GM23338 (cell line): ENCODE data around the gene ZNF808.

Experiments
- CREB1 ChIP-seq: fragments of 250-450 bp; sonication (Bioruptor Pico); IDR thresholded peaks from 2 replicates; pipeline ENCODE4 v1.5.0; 2020; ENCODE audit warnings: low read depth, mild to moderate bottlenecking, moderate library complexity
- EZH2 ChIP-seq: fragments of 200-600 bp; sonication (generic); IDR thresholded peaks from one replicate; pipeline ENCODE4 v1.8.0; 2017; ENCODE audit warnings: antibody characterized with exemption, mild to moderate bottlenecking, low read depth; ENCODE audit not compliant: unreplicated experiment
- EZH2phosphoT487 ChIP-seq: fragments of 200-600 bp; sonication (generic); IDR thresholded peaks from one replicate; pipeline ENCODE4 v1.8.1; 2018; ENCODE audit warnings: antibody characterized with exemption; ENCODE audit not compliant: unreplicated experiment
- JUNB ChIP-seq: IDR thresholded peaks from one replicate; pipeline ENCODE4 v1.6.1; 2016; ENCODE audit warnings: antibody characterized with exemption; ENCODE audit not compliant: unreplicated experiment
- NANOG ChIP-seq: IDR thresholded peaks from 2 replicates; pipeline ENCODE4 v1.6.1; 2016; ENCODE audit warnings: antibody characterized with exemption, borderline replicate concordance
- POLR2AphosphoS5 ChIP-seq: IDR thresholded peaks from 2 replicates; pipeline ENCODE4 v1.6.1; 2016; ENCODE audit warnings: antibody characterized with exemption, low read depth
- STAT1 ChIP-seq: IDR thresholded peaks from one replicate; pipeline ENCODE4 v1.6.1; 2016; ENCODE audit warnings: antibody characterized with exemption; ENCODE audit not compliant: unreplicated experiment
- ZNF114 ChIP-seq: fragments of 250-450 bp; sonication (Bioruptor Pico); IDR thresholded peaks from 2 replicates; pipeline ENCODE4 v1.5.0; 2020; ENCODE audit warnings: mild to moderate bottlenecking, moderate library complexity
- ZNF331 ChIP-seq: fragments of 250-450 bp; sonication (Bioruptor Pico); IDR thresholded peaks from 2 replicates; pipeline ENCODE4 v1.5.0; 2020; ENCODE audit warnings: low read depth, mild to moderate bottlenecking, moderate library complexity
- TF ChIP-seq, protein P1 (sequence below), 2 experiments: fragments of 200-600 bp in 1 of 2; sonication (generic) in 1 of 2; conservative IDR thresholded peaks; 2 replicates each; pipeline versions ENCODE4 v1.5.1 to v1.6.1; 2016 to 2017; ENCODE audit warnings: antibody characterized with exemption in 2 of 2, low read depth in 2 of 2, mild to moderate bottlenecking in 2 of 2, moderate library complexity in 1 of 2
- TF ChIP-seq, protein P2 (sequence below): IDR thresholded peaks from one replicate; pipeline ENCODE4 v1.6.1; 2018; ENCODE audit warnings: antibody characterized with exemption; ENCODE audit not compliant: unreplicated experiment
- TF ChIP-seq, protein P3 (sequence below): IDR thresholded peaks from 2 replicates; pipeline ENCODE4 v1.6.1; 2016; ENCODE audit warnings: antibody characterized with exemption
- TF ChIP-seq, protein P4 (sequence below): fragments of 250-450 bp; sonication (Bioruptor Pico); IDR thresholded peaks from 2 replicates; pipeline ENCODE4 v1.5.0; 2020; ENCODE audit warnings: mild to moderate bottlenecking, moderate library complexity

DNA sequence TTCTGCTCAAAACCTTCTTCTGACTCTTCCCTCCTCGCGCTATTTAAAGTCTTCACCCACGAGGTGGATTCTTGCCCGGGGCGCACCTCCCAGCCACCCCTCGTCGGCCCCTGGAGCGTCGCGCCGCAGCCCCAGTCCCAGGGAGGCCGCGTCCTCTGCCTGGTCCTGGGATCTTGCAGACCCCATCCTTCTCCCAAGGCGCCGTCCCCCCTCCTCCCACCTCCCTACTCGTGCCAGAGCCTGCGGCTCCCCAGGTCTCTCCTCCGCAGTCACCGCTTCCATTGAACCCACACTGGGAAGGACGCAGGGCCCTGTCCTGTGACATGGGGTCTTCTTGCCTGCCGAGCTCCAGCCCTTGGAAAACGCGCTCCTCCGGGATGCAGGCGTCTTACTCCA is 486 bp downstream of the ZNF808 start:
- TF ChIP-seq EZH2 (no peak), POLR2AphosphoS5 (no peak), CREB1 (CRISPR knock-in tag) (no peak), JUNB (no peak), EZH2phosphoT487 (no peak), STAT1 (no peak), ZNF331 (CRISPR knock-in tag) (no peak), ZNF114 (CRISPR knock-in tag) (no peak), NANOG (no peak)
- TF ChIP-seq, protein P1, sequence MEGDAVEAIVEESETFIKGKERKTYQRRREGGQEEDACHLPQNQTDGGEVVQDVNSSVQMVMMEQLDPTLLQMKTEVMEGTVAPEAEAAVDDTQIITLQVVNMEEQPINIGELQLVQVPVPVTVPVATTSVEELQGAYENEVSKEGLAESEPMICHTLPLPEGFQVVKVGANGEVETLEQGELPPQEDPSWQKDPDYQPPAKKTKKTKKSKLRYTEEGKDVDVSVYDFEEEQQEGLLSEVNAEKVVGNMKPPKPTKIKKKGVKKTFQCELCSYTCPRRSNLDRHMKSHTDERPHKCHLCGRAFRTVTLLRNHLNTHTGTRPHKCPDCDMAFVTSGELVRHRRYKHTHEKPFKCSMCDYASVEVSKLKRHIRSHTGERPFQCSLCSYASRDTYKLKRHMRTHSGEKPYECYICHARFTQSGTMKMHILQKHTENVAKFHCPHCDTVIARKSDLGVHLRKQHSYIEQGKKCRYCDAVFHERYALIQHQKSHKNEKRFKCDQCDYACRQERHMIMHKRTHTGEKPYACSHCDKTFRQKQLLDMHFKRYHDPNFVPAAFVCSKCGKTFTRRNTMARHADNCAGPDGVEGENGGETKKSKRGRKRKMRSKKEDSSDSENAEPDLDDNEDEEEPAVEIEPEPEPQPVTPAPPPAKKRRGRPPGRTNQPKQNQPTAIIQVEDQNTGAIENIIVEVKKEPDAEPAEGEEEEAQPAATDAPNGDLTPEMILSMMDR (conservative IDR thresholded peaks at IDR 0.05; ENCODE audit: low read depth in 2 of 2), result no peak
- TF ChIP-seq, protein P2, sequence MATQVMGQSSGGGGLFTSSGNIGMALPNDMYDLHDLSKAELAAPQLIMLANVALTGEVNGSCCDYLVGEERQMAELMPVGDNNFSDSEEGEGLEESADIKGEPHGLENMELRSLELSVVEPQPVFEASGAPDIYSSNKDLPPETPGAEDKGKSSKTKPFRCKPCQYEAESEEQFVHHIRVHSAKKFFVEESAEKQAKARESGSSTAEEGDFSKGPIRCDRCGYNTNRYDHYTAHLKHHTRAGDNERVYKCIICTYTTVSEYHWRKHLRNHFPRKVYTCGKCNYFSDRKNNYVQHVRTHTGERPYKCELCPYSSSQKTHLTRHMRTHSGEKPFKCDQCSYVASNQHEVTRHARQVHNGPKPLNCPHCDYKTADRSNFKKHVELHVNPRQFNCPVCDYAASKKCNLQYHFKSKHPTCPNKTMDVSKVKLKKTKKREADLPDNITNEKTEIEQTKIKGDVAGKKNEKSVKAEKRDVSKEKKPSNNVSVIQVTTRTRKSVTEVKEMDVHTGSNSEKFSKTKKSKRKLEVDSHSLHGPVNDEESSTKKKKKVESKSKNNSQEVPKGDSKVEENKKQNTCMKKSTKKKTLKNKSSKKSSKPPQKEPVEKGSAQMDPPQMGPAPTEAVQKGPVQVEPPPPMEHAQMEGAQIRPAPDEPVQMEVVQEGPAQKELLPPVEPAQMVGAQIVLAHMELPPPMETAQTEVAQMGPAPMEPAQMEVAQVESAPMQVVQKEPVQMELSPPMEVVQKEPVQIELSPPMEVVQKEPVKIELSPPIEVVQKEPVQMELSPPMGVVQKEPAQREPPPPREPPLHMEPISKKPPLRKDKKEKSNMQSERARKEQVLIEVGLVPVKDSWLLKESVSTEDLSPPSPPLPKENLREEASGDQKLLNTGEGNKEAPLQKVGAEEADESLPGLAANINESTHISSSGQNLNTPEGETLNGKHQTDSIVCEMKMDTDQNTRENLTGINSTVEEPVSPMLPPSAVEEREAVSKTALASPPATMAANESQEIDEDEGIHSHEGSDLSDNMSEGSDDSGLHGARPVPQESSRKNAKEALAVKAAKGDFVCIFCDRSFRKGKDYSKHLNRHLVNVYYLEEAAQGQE, result no peak
- TF ChIP-seq, protein P3, sequence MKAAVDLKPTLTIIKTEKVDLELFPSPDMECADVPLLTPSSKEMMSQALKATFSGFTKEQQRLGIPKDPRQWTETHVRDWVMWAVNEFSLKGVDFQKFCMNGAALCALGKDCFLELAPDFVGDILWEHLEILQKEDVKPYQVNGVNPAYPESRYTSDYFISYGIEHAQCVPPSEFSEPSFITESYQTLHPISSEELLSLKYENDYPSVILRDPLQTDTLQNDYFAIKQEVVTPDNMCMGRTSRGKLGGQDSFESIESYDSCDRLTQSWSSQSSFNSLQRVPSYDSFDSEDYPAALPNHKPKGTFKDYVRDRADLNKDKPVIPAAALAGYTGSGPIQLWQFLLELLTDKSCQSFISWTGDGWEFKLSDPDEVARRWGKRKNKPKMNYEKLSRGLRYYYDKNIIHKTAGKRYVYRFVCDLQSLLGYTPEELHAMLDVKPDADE, result no peak
- TF ChIP-seq, protein P4, sequence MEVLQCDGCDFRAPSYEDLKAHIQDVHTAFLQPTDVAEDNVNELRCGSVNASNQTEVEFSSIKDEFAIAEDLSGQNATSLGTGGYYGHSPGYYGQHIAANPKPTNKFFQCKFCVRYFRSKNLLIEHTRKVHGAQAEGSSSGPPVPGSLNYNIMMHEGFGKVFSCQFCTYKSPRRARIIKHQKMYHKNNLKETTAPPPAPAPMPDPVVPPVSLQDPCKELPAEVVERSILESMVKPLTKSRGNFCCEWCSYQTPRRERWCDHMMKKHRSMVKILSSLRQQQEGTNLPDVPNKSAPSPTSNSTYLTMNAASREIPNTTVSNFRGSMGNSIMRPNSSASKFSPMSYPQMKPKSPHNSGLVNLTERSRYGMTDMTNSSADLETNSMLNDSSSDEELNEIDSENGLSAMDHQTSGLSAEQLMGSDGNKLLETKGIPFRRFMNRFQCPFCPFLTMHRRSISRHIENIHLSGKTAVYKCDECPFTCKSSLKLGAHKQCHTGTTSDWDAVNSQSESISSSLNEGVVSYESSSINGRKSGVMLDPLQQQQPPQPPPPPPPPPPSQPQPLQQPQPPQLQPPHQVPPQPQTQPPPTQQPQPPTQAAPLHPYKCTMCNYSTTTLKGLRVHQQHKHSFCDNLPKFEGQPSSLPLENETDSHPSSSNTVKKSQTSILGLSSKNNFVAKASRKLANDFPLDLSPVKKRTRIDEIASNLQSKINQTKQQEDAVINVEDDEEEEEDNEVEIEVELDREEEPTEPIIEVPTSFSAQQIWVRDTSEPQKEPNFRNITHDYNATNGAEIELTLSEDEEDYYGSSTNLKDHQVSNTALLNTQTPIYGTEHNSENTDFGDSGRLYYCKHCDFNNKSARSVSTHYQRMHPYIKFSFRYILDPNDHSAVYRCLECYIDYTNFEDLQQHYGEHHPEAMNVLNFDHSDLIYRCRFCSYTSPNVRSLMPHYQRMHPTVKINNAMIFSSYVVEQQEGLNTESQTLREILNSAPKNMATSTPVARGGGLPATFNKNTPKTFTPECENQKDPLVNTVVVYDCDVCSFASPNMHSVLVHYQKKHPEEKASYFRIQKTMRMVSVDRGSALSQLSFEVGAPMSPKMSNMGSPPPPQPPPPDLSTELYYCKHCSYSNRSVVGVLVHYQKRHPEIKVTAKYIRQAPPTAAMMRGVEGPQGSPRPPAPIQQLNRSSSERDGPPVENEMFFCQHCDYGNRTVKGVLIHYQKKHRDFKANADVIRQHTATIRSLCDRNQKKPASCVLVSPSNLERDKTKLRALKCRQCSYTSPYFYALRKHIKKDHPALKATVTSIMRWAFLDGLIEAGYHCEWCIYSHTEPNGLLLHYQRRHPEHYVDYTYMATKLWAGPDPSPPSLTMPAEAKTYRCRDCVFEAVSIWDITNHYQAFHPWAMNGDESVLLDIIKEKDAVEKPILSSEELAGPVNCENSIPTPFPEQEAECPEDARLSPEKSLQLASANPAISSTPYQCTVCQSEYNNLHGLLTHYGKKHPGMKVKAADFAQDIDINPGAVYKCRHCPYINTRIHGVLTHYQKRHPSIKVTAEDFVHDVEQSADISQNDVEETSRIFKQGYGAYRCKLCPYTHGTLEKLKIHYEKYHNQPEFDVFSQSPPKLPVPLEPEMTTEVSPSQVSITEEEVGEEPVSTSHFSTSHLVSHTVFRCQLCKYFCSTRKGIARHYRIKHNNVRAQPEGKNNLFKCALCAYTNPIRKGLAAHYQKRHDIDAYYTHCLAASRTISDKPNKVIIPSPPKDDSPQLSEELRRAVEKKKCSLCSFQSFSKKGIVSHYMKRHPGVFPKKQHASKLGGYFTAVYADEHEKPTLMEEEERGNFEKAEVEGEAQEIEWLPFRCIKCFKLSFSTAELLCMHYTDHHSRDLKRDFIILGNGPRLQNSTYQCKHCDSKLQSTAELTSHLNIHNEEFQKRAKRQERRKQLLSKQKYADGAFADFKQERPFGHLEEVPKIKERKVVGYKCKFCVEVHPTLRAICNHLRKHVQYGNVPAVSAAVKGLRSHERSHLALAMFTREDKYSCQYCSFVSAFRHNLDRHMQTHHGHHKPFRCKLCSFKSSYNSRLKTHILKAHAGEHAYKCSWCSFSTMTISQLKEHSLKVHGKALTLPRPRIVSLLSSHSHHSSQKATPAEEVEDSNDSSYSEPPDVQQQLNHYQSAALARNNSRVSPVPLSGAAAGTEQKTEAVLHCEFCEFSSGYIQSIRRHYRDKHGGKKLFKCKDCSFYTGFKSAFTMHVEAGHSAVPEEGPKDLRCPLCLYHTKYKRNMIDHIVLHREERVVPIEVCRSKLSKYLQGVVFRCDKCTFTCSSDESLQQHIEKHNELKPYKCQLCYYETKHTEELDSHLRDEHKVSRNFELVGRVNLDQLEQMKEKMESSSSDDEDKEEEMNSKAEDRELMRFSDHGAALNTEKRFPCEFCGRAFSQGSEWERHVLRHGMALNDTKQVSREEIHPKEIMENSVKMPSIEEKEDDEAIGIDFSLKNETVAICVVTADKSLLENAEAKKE, result no peak
